Measurements from ENCODE around the gene IMMP2L.

- TF ChIP-seq CTCF (conservative IDR thresholded peaks at IDR 0.05; ENCODE audit: low read length) (no peak), EZH2phosphoT487 (IDR thresholded peaks at IDR 0.05; ENCODE audit: borderline replicate concordance) (no peak)
Observed at GRCh38 chr7:111262293-111263116, 299.8 kb downstream of the IMMP2L start.

All from Loucy (cell line).